ENCODE results near the gene HFM1. TPM values are rescaled to one million over a fixed set of nuclear protein-coding genes. Genes with fewer than 3 reads are reported as not detected.

HFM1 gene
- total and polyA plus RNA-seq, 9 of the 15 experiments (the other 6 are each of a cell fraction or from before 2014, with no cell fraction given), result 1.5 to 6.4 (median 3.7) TPM

DNA sequence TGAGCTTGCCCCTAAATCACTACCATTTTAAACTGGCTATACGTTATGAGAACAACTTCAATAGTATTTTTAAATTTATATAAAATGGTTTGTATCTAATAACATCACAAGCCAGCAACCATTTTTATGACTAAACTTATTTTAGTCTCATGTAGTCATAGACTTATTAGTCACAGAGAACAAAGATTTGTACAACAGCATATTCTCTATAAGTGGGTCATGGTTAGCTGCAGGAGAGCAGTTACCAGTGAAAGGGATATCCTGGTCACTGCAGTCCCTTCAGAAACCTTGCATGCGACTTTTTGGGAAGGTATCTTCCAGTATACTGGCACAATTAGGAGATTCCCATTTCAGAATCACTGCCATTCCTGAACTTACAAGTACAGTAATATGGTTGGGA lies 90.0 kb downstream of the HFM1 start:
- TF ChIP-seq, protein P1, sequence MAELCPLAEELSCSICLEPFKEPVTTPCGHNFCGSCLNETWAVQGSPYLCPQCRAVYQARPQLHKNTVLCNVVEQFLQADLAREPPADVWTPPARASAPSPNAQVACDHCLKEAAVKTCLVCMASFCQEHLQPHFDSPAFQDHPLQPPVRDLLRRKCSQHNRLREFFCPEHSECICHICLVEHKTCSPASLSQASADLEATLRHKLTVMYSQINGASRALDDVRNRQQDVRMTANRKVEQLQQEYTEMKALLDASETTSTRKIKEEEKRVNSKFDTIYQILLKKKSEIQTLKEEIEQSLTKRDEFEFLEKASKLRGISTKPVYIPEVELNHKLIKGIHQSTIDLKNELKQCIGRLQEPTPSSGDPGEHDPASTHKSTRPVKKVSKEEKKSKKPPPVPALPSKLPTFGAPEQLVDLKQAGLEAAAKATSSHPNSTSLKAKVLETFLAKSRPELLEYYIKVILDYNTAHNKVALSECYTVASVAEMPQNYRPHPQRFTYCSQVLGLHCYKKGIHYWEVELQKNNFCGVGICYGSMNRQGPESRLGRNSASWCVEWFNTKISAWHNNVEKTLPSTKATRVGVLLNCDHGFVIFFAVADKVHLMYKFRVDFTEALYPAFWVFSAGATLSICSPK (IDR thresholded peaks at IDR 0.05; ENCODE audit: borderline replicate concordance), result no peak
- no peak for TF ChIP-seq ZNF76 (CRISPR knock-in tag; IDR thresholded peaks at IDR 0.05; ENCODE audit: borderline replicate concordance)
- TF ChIP-seq, protein P2, sequence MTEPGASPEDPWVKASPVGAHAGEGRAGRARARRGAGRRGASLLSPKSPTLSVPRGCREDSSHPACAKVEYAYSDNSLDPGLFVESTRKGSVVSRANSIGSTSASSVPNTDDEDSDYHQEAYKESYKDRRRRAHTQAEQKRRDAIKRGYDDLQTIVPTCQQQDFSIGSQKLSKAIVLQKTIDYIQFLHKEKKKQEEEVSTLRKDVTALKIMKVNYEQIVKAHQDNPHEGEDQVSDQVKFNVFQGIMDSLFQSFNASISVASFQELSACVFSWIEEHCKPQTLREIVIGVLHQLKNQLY (CRISPR knock-in tag; conservative IDR thresholded peaks at IDR 0.05), result no peak
- TF ChIP-seq NFATC3 (IDR thresholded peaks at IDR 0.05), result no peak
- TF ChIP-seq MEF2A (IDR thresholded peaks at IDR 0.05; ENCODE audit: control insufficient read depth, low read depth, low read length), result no peak
- TF ChIP-seq SP2 (IDR thresholded peaks at IDR 0.05; ENCODE audit: extremely low read depth, low read depth, low read length, poor library complexity, severe bottlenecking), result no peak
- no peak for TF ChIP-seq HNRNPLL (IDR thresholded peaks at IDR 0.05; ENCODE audit: low read depth, low read length, poor library complexity, severe bottlenecking)
- TF ChIP-seq EWSR1 (IDR thresholded peaks at IDR 0.05; ENCODE audit: borderline replicate concordance, low read depth, partially characterized antibody), result no peak
- no peak for TF ChIP-seq KAT7 (CRISPR knock-in tag; IDR thresholded peaks at IDR 0.05; ENCODE audit: borderline replicate concordance)
- no peak for TF ChIP-seq ZNF347 (CRISPR knock-in tag; IDR thresholded peaks at IDR 0.05; ENCODE audit: low read depth)
- TF ChIP-seq ZNF146 (CRISPR knock-in tag; IDR thresholded peaks at IDR 0.05; ENCODE audit: unreplicated experiment), result no peak
- TF ChIP-seq ZNF696 (CRISPR knock-in tag; conservative IDR thresholded peaks at IDR 0.05), result no peak
- no peak for TF ChIP-seq IRF2 (CRISPR knock-in tag; IDR thresholded peaks at IDR 0.05)
- no peak for TF ChIP-seq KDM5B (IDR thresholded peaks at IDR 0.05; ENCODE audit: insufficient replicate concordance, low read depth, low read length)
- TF ChIP-seq GTF2A2 (tag; IDR thresholded peaks at IDR 0.05), result no peak

More for the DNA sequence above, 90.0 kb downstream of the HFM1 start:
- no peak overlapping the region for H3K27ac ChIP-seq (ENCODE audit: extremely low read depth, low read depth, low read length)
- FAIRE-seq (no peak), DNase-seq (ENCODE audit: extremely low read depth in 1 of 4, low spot score in 3 of 4) (no peak), ATAC-seq (no peak)
- H3K4me2 ChIP-seq (ENCODE audit: insufficient read depth, low read length), result no peak overlapping the region
- in situ Hi-C loops (cut with MboI), result no loop called here
- H3K79me2 ChIP-seq (ENCODE audit: control insufficient read depth, insufficient read depth, low read length), result no peaks in the 10 kb centered on the region
- WGBS (ENCODE audit: insufficient coverage, low coverage, missing lambda C conversion rate), result 19% methylated on average over 2 of the region's 2 CpGs
- H3K4me3 ChIP-seq, result no peak overlapping the region
- ChIA-PET CTCF (ENCODE audit: low intra/inter-chr PET ratio) (no interaction called here), POLR2A (no interaction called here)
- no peaks in the 10 kb centered on the region for H4K20me1 ChIP-seq (replicated peaks; ENCODE audit: control insufficient read depth, insufficient read depth, low read length)
- no peak overlapping the region for H2AFZ ChIP-seq (ENCODE audit: low read depth, low read length)
- no peaks in the 10 kb centered on the region for H3K9me3 ChIP-seq (replicated peaks; ENCODE audit: control insufficient read depth, insufficient read depth, low read depth, low read length)
- H3K36me3 ChIP-seq (ENCODE audit: control insufficient read depth, insufficient read depth, low read length), result no peaks in the 10 kb centered on the region
- BruUV-seq (replicated peaks), result no TSS peak
- no peaks in the 10 kb centered on the region for H3K27me3 ChIP-seq (ENCODE audit: control insufficient read depth in 2 of 2, insufficient read depth in 2 of 2, low read length in 2 of 2)
- intact Hi-C loops (cut with micrococcal nuclease), result no loop called here
- no peaks in the 10 kb centered on the region for H3K9me1 ChIP-seq (ENCODE audit: control insufficient read depth, insufficient read depth, low read length)
- no peak overlapping the region for H3K9ac ChIP-seq (ENCODE audit: insufficient read depth in 1 of 2, low read depth in 2 of 2, low read length in 2 of 2)
- H3K4me1 ChIP-seq (replicated peaks in 1 of 2; ENCODE audit: control insufficient read depth in 2 of 2, insufficient read depth in 2 of 2, low read length in 2 of 2), result no peaks in the 10 kb centered on the region

All from K562 (cell line).